ENCODE results near the gene SP3. TPM values are rescaled to one million over a fixed set of nuclear protein-coding genes. Genes with fewer than 3 reads are reported as not detected.

SP3 gene
- total RNA-seq, 4 donors from 2014 or later: 57.1 to 106 (median 86.3) TPM

DNA sequence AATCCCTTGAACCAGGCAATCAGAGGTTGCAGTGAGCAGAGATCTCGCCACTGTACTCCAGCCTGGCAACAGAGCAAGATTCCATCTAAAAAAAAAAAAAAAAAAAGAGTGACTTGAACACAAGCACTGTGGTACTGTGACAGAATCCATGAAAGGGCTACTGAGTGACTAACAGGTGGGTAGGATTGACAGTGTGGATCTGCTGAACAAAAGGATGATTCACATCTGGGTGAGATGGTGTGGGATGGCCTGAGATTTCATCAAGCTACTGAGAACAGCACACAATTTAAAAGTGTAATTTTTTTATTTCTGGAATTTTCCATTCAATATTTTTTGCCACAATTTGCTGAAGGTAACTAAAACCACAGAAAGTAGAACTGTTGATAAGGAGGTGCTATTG lies 13.3 kb upstream of the SP3 start:
- TF ChIP-seq, protein P1, sequence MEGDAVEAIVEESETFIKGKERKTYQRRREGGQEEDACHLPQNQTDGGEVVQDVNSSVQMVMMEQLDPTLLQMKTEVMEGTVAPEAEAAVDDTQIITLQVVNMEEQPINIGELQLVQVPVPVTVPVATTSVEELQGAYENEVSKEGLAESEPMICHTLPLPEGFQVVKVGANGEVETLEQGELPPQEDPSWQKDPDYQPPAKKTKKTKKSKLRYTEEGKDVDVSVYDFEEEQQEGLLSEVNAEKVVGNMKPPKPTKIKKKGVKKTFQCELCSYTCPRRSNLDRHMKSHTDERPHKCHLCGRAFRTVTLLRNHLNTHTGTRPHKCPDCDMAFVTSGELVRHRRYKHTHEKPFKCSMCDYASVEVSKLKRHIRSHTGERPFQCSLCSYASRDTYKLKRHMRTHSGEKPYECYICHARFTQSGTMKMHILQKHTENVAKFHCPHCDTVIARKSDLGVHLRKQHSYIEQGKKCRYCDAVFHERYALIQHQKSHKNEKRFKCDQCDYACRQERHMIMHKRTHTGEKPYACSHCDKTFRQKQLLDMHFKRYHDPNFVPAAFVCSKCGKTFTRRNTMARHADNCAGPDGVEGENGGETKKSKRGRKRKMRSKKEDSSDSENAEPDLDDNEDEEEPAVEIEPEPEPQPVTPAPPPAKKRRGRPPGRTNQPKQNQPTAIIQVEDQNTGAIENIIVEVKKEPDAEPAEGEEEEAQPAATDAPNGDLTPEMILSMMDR (IDR thresholded peaks at IDR 0.05): no peak
- no peak for TF ChIP-seq POLR2A (IDR thresholded peaks at IDR 0.05)
- no peaks in the 10 kb centered on the region for H3K27me3 ChIP-seq
- no peaks in the 10 kb centered on the region for H3K4me1 ChIP-seq
- H3K4me3 ChIP-seq: no peak overlapping the region
- H3K36me3 ChIP-seq: no peaks in the 10 kb centered on the region
- H3K9me3 ChIP-seq: no peaks in the 10 kb centered on the region
- no peak for DNase-seq
- H3K27ac ChIP-seq: no peak overlapping the region

GRCh38 chr2:173972636-173973035 lies 7.5 kb upstream of the SP3 start:
- no peaks in the 10 kb centered on the region for H3K36me3 ChIP-seq
- TF ChIP-seq, protein P1 (IDR thresholded peaks at IDR 0.05): no peak
- no peak for TF ChIP-seq POLR2A (IDR thresholded peaks at IDR 0.05)

GRCh38 chr2:173972165-173972564 lies 7.0 kb upstream of the SP3 start:
- Histone ChIP-seq H3K27ac (no peak overlapping the region), H3K36me3 (no peaks in the 10 kb centered on the region), H3K27me3 (no peaks in the 10 kb centered on the region), H3K4me3 (no peak overlapping the region), H3K4me1 (peaks cover 0 to 3% (median 0%) of the 10 kb centered on the region in 4 donors), H3K9me3 (no peaks in the 10 kb centered on the region)
- TF ChIP-seq, protein P1 (IDR thresholded peaks at IDR 0.05): no peak
- TF ChIP-seq POLR2A (IDR thresholded peaks at IDR 0.05): no peak
- no peak for DNase-seq

More at GRCh38 chr2:173972636-173973035, 7.5 kb upstream of the SP3 start:
- Histone ChIP-seq H3K4me1 (no peaks in the 10 kb centered on the region), H3K9me3 (no peaks in the 10 kb centered on the region), H3K4me3 (no peak overlapping the region), H3K27me3 (no peaks in the 10 kb centered on the region), H3K27ac (no peak overlapping the region)
- no peak for DNase-seq

GRCh38 chr2:173970516-173970924 lies 5.3 kb upstream of the SP3 start:
- no peak for DNase-seq
- Histone ChIP-seq H3K36me3 (no peaks in the 10 kb centered on the region), H3K9me3 (no peaks in the 10 kb centered on the region), H3K4me3 (no peak overlapping the region), H3K27ac (no peak overlapping the region), H3K4me1 (peaks cover 0 to 14% (median 0%) of the 10 kb centered on the region in 4 donors), H3K27me3 (no peaks in the 10 kb centered on the region)
- no peak for TF ChIP-seq POLR2A (IDR thresholded peaks at IDR 0.05)
- TF ChIP-seq, protein P1 (IDR thresholded peaks at IDR 0.05): no peak

GRCh38 chr2:173969886-173970285 lies 4.7 kb upstream of the SP3 start:
- TF ChIP-seq, protein P1 (IDR thresholded peaks at IDR 0.05): no peak
- no peak for TF ChIP-seq POLR2A (IDR thresholded peaks at IDR 0.05)
- no peak overlapping the region for H3K4me3 ChIP-seq
- DNase-seq: no peak
- H3K4me1 ChIP-seq: peaks cover 0 to 14% (median 0%) of the 10 kb centered on the region in 4 donors
- H3K27ac ChIP-seq: no peak overlapping the region
- H3K9me3 ChIP-seq: no peaks in the 10 kb centered on the region
- H3K27me3 ChIP-seq: no peaks in the 10 kb centered on the region
- H3K36me3 ChIP-seq: no peaks in the 10 kb centered on the region

DNA sequence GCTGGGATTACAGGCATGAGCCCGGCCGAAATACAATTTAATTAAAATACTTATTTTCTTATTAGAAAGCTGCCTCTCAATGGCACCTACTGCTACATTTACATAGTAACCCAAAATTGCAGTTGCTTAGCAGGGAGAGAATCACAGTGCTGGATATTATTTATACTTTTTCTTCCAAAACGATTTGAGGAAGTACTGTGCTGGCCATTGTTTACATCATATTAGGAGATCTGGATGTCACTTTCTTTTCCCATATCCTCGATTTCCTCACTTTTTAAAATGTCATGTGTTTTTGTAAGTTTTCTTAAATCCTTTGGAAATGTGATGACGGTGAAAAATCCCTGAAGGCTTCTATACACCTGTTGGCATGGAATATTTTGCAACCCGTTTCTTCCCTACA lies 3.4 kb upstream of the SP3 start:
- Histone ChIP-seq H3K4me1 (peaks cover 0 to 14% (median 0%) of the 10 kb centered on the region in 4 donors), H3K27me3 (no peaks in the 10 kb centered on the region), H3K36me3 (no peaks in the 10 kb centered on the region), H3K9me3 (no peaks in the 10 kb centered on the region), H3K27ac (no peak overlapping the region), H3K4me3 (no peak overlapping the region)
- DNase-seq: no peak
- TF ChIP-seq POLR2A (IDR thresholded peaks at IDR 0.05): no peak
- TF ChIP-seq, protein P1 (IDR thresholded peaks at IDR 0.05): no peak
